Measurements from ENCODE around the gene HOXA9.
A peak's percentile ranks its signal among the peaks of the same experiment; 100 is the strongest.

Gene HOXA9

GRCh38 chr7:27176962-27177794, 11.8 kb upstream of the HOXA9 start:
- no peak for DNase-seq (ENCODE audit: low read depth)

- DNase-seq (ENCODE audit: low read depth): no peak
Observed at GRCh38 chr7:27176524-27176845, 11.1 kb upstream of the HOXA9 start.

- DNase-seq (ENCODE audit: low read depth): no peak
Observed at GRCh38 chr7:27175626-27176523, 10.5 kb upstream of the HOXA9 start.

GRCh38 chr7:27174874-27175625, 9.7 kb upstream of the HOXA9 start:
- no peak for DNase-seq (ENCODE audit: low read depth)

GRCh38 chr7:27173956-27174873, 8.9 kb upstream of the HOXA9 start, which contains the start of gene HOXA10:
TSS of gene HOXA10 (minus strand) at chr7:27174320. CDS start at chr7:27174306, 14 bp downstream.
- no peak for DNase-seq (ENCODE audit: low read depth)

- DNase-seq (ENCODE audit: low read depth): no peak
Observed at GRCh38 chr7:27173511-27173955, 8.2 kb upstream of the HOXA9 start.

GRCh38 chr7:27172823-27173510, 7.6 kb upstream of the HOXA9 start:
- DNase-seq (ENCODE audit: low read depth): peak; percentile 77

- DNase-seq (ENCODE audit: low read depth): no peak
Observed at GRCh38 chr7:27172315-27172774, 7.0 kb upstream of the HOXA9 start.

GRCh38 chr7:27171637-27172314, 6.4 kb upstream of the HOXA9 start:
- no peak for DNase-seq (ENCODE audit: low read depth)

GRCh38 chr7:27171325-27171636, 5.9 kb upstream of the HOXA9 start:
- DNase-seq (ENCODE audit: low read depth): no peak

GRCh38 chr7:27170426-27171324, 5.3 kb upstream of the HOXA9 start:
- no peak for DNase-seq (ENCODE audit: low read depth)

- DNase-seq (ENCODE audit: low read depth): no peak
Observed at GRCh38 chr7:27169658-27170425, 4.5 kb upstream of the HOXA9 start.

- DNase-seq (ENCODE audit: low read depth): no peak
Observed at GRCh38 chr7:27168265-27168947, 3.1 kb upstream of the HOXA9 start.

- DNase-seq (ENCODE audit: low read depth): no peak
Observed at GRCh38 chr7:27167916-27168264, 2.6 kb upstream of the HOXA9 start.

GRCh38 chr7:27166531-27167505, 1.5 kb upstream of the HOXA9 start:
- no peak for DNase-seq (ENCODE audit: low read depth)

GRCh38 chr7:27165996-27166530, 726 bp upstream of the HOXA9 start:
- DNase-seq (ENCODE audit: low read depth): no peak
